BJ (cell line): ENCODE results near the gene CCDC17. TPM values are rescaled to one million over a fixed set of nuclear protein-coding genes. Genes with fewer than 3 reads are reported as not detected.

Source experiments
- CTCF ChIA-PET: fragments of 350-600 bp; formaldehyde crosslinking; extraction: SDS; loops from one replicate; lab custom pipeline; 2021; ENCODE audit warnings: antibody characterized with exemption, inconsistent platforms; lab: Yijun Ruan, JAX
- POLR2A ChIA-PET: fragments of 300-600 bp; sonication (Branson Sonifier 250); formaldehyde crosslinking; extraction: SDS; loops from one replicate; lab custom pipeline; 2021; ENCODE audit warnings: antibody characterized with exemption; lab: Charles Lee
- DNase-seq: peaks from one replicate; pipeline ENCODE4 v3.0.0-alpha.2; 2011; ENCODE audit warnings: low read depth
- H3K27me3 ChIP-seq: 2 replicates; pipeline ENCODE4 v1.6.0; 2011; ENCODE audit warnings: low read length; ENCODE audit not compliant: control insufficient read depth, insufficient read depth
- H3K36me3 ChIP-seq: 2 replicates; pipeline ENCODE4 v1.5.1; 2011; ENCODE audit warnings: low read length; ENCODE audit not compliant: control insufficient read depth, insufficient read depth
- H3K4me3 ChIP-seq: 2 replicates; pipeline ENCODE4 v1.5.1; 2011; ENCODE audit warnings: low read depth, mild to moderate bottlenecking, control low read depth, low read length
- CTCF ChIP-seq: IDR thresholded peaks from 2 replicates; pipeline ENCODE4 v1.5.1; 2011; ENCODE audit warnings: low read depth, mild to moderate bottlenecking, control low read depth, inconsistent platforms, low read length, moderate library complexity; ENCODE audit not compliant: insufficient read depth
- polyA plus RNA-seq: library from polyadenylated mRNA; depleted of rRNA; stranded (reverse); fragments of >200 nt; gene quantifications from 2 replicates; pipeline ENCODE4 v1.2.3, GENCODE V29; 2011

The CCDC17 gene
- polyA plus RNA-seq, 1 experiment = 0.29 TPM

- no peak for DNase-seq
- H3K27me3 ChIP-seq = no peaks in the 10 kb centered on the region
- peaks cover 13% of the 10 kb centered on the region for H3K36me3 ChIP-seq
- H3K4me3 ChIP-seq = no peak overlapping the region
- ChIA-PET CTCF (no interaction called here), POLR2A (no interaction called here)
- no peak for TF ChIP-seq CTCF
Measured at GRCh38 chr1:45656573-45657226, 32.8 kb upstream of the CCDC17 start.

- TF ChIP-seq CTCF = no peak
- ChIA-PET POLR2A (no interaction called here), CTCF (interaction anchor here (0.9 kb wide), 1 partner anchor 16 kb away, joined by 4 read pairs; no protein-coding TSS in a partner anchor)
- no peaks in the 10 kb centered on the region for H3K27me3 ChIP-seq
- no peak overlapping the region for H3K4me3 ChIP-seq
- DNase-seq = no peak
- H3K36me3 ChIP-seq = peaks cover 21% of the 10 kb centered on the region
Measured at GRCh38 chr1:45654540-45655280, 30.9 kb upstream of the CCDC17 start.

GRCh38 chr1:45647248-45648021, 23.6 kb upstream of the CCDC17 start:
- ChIA-PET POLR2A (no interaction called here), CTCF (no interaction called here)
- TF ChIP-seq CTCF = no peak
- H3K36me3 ChIP-seq = peaks cover 10% of the 10 kb centered on the region
- H3K27me3 ChIP-seq = no peaks in the 10 kb centered on the region
- DNase-seq = no peak
- no peak overlapping the region for H3K4me3 ChIP-seq

- no peaks in the 10 kb centered on the region for H3K27me3 ChIP-seq
- no peak for DNase-seq
- ChIA-PET CTCF (interaction anchor here (0.6 to 2.3 kb wide), 3 partner anchors 11 to 16 kb away, joined by 3 to 7 read pairs (median 3); no protein-coding TSS in a partner anchor), POLR2A (interaction anchor here (0.6 kb wide), 1 partner anchor 60 kb away, joined by 3 read pairs; no protein-coding TSS in a partner anchor)
- peaks cover 3% of the 10 kb centered on the region for H3K36me3 ChIP-seq
- TF ChIP-seq CTCF = no peak
- H3K4me3 ChIP-seq = no peak overlapping the region
Measured at GRCh38 chr1:45644661-45645060, 20.8 kb upstream of the CCDC17 start.
